TTC549 (cell line): ENCODE results near the gene BLCAP.
"Not testable (repeated sequence)": the region's sequence is repeated elsewhere in the genome, so short reads cannot be mapped to it uniquely, and the experiment has no call there.

Experiments used
- FAIRE-seq: peaks from 2 replicates; lab custom pipeline; 2012; peaks lifted over from hg19 to GRCh38; lab: Jason Lieb, UNC

Gene BLCAP

GRCh38 chr20:37556538-37556937 is 28.9 kb upstream of the BLCAP start:
- FAIRE-seq: no peak

- FAIRE-seq: not testable (repeated sequence)
These were observed 27.1 kb upstream of the BLCAP start for GRCh38 chr20:37554721-37555298.

DNA sequence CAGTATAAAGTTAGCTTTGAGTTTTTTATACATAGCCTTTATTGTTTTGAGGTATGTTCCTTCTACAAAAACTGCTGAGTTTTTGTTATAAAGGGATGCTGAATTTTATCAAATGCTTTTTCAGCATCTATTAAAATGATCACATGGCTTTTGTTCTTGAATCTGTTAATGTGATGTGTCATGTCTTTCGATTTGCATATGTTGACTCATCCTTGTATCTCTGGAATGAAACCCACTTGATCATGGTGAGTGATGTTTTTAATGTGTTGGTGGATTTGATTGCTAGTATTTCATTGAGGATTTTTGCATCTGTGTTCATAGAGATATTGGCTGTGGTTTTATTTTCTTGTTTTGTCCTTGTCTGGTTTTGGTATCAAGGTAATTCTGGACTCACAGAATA is 24.7 kb upstream of the BLCAP start:
- no peak for FAIRE-seq

GRCh38 chr20:37551660-37552059 is 24.0 kb upstream of the BLCAP start:
- not testable (repeated sequence) for FAIRE-seq

DNA sequence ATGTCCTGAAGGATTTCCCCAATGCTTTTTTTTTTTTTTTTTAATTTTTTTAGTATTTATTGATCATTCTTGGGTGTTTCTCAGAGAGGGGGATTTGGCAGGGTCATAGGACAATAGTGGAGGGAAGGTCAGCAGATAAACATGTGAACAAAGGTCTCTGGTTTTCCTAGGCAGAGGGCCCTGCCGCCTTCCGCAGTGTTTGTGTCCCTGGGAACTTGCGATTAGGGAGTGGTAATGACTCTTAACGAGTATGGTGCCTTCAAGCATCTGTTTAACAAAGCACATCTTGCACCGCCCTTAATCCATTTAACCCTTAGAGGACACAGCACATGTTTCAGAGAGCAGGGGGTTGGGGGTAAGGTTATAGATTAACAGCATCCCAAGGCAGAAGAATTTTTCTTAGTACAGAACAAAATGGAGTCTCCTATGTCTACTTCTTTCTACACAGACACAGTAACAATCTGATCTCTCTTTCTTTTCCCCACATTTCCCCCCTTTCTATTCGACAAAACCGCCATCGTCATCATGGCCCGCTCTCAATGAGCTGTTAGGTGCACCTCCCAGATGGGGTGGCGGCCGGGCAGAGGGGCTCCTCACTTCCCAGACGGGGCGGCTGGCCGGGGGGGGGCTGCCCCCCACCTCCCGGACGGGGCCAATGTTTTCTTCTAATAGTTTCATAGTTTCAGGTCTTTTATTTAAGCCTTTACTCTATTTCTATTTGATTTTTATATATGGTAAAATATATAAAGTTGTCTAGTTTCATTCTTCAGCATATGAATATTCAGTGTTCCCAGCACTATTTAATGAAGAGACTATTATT is 22.6 kb upstream of the BLCAP start:
- FAIRE-seq: not testable (repeated sequence)

- FAIRE-seq: no peak
These were observed 20.2 kb upstream of the BLCAP start for GRCh38 chr20:37547912-37548311.

DNA sequence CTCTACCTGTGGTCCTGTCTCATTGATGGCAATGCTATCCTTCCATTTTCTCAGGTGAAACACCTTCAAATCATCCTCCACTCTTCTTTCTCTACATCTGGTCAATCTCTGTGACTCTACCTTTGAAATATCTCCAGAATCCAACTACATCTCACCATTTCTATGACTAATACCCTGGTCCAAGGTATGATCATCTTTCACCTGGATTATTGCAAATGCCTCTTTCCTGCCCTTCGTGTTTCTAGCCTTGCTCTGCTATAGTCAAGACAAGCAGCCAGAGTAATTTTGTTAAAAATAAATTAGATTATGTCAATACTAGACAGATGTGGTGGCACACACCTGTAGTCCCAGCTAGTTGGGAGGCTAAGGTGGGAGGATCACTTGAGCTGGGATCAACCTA is 17.8 kb upstream of the BLCAP start:
- FAIRE-seq: no peak

GRCh38 chr20:37544386-37544785 is 16.7 kb upstream of the BLCAP start:
- no peak for FAIRE-seq

GRCh38 chr20:37543828-37544227 is 16.2 kb upstream of the BLCAP start:
- FAIRE-seq: peak; percentile 60

DNA sequence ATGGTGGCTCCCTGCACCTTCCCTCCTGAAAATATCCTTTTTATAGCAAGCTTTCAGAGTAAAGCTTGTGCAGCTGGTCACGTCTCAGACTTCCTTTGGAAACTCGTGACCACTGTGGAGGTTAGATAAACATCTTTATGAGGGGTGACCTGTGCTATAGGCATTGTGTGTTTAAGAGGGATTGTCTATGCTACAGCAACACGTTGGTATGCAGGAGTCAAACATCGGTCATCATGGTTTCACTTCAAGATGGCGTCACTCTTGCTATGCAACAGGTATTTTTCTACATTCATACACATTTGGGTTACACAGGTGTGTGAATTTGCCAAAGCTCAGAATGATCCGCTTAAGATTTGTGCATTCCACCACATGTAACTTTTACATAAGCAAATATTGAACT is 14.6 kb upstream of the BLCAP start:
- no peak for FAIRE-seq

DNA sequence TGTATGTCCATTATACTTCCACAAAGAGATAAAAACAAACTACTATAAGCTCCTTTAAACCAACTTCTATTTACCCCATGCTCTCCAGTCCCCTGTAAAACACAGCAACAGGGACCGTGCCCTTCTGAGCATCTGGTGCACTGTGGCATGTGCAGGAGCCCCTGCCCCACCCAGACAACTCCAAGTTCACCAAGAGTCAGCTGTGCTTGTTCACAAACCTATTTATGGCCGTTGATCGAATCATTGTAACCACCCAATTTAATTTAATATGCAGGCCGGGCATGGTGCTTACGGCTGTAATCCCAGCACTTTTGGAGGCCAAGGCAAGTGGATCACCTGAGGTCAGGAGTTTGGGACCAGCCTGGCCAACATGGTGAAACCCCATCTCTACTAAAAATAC is 13.7 kb upstream of the BLCAP start:
- no peak for FAIRE-seq

- not testable (repeated sequence) for FAIRE-seq
These were observed 13.2 kb upstream of the BLCAP start for GRCh38 chr20:37540838-37541237.

- no peak for FAIRE-seq
These were observed 12.3 kb upstream of the BLCAP start for GRCh38 chr20:37540001-37540400.

DNA sequence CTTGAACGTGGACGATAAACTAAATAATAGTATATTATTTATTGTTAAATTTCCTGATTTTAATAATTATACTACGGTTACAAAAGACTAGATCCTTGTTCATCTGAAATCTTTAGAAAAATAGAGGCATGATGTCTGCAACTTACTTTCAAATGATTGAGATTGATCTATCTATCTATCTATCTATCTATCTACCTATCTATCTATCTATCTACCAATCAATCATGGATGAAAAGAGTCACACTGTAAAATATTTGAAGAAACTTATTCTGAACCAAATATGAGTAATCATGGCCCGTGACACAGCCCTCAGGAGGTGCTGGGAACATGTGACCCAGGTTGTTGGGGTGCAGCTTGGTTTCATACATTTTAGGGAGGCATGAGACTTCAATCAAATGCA is 11.7 kb upstream of the BLCAP start:
- no peak for FAIRE-seq

DNA sequence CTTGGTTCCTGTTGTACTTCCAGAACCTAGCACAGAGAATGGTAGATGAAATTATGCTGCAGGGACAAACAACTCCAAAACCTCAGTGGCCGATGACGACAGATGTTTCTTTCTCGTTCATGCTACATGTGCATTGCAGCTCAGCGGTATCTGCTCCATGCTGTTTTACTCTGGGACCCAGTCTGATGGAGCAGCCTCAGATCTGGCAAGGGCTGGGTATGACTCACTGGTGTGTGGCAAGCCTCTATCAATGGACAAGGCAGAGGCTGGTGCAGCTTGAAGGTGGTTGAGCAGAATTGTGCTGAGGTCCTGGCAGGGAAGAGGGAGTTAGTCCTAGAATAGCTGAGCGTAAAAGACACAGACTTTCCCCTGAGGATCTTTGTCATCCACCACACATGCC is 10.3 kb upstream of the BLCAP start:
- no peak for FAIRE-seq

DNA sequence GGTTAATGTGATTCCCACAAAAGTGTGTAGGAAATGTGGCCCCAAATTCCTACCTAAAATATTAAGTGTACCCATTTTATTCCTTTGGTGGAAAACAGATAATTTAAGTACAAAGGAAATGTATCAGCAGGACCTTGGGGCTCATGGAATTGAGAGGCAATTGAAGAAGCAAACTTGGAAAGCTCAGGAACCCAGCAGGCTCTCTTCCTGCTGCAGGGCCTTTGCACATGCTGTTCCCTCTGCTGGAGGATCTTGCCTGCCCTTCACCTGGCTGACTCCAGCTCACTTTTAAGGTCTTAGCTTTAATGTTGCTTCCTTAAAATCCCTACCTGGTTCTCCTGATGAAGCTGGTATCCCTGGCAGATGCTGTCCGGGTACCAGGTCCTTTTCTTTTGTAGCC is 9.8 kb upstream of the BLCAP start:
- FAIRE-seq: no peak

GRCh38 chr20:37535443-37536132 is 7.9 kb upstream of the BLCAP start:
- FAIRE-seq: no peak

DNA sequence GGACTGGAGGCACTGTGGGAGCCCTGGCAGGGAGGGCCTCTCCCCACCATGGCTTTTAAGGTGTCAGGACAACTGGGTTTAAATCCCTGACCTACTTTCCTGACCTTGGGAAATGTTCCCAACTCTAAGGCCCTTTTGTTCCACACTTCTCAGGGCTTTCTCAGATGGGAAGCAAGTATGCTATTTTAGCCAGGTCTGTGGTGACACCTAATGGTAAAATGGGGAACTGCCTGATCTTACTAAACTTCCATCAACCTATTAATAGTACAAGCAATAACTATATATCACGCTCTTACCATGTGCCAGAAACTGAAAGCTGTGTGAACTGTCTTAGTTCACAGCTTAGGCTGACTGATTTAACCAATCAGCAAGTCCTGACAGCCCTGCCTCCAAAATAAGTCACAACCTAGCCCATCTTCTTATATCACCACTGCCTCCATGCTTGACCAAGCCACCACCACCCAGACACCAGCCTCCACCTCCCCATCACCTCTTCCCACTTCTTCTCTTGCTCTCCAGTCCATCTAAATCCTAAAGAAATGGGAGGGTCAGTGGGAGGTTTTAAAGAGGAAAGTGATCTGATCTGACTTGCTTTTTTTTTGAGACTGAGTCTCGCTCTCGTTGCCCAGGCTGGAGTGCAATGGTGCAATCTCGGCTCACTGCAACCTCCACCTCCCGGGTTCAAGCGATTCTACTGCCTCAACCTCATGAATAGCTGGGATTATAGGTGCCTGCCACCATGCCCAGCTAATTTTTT is 6.9 kb upstream of the BLCAP start:
- peak; percentile 78 for FAIRE-seq

- no peak for FAIRE-seq
These were observed 5.6 kb upstream of the BLCAP start for GRCh38 chr20:37533154-37533715.

DNA sequence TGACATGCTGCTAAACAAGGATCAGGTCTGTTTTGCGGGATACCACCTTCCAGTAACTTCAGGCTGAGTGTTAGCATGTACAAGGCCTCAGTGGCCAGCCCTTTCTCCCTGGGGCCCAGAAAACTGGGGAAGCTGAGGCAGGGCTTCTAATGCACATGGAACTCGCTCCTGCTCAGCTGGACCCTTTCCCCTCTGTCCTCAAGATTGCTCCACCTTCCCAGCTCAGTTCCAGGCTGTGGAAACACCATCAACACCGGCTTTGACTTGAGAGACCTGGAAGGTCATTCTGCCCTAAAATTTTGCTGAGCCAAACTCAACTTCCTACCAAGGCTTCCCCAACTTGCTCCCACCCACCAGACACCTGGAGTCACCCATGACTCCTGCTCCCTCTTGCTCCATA is 4.2 kb upstream of the BLCAP start:
- FAIRE-seq: no peak

DNA sequence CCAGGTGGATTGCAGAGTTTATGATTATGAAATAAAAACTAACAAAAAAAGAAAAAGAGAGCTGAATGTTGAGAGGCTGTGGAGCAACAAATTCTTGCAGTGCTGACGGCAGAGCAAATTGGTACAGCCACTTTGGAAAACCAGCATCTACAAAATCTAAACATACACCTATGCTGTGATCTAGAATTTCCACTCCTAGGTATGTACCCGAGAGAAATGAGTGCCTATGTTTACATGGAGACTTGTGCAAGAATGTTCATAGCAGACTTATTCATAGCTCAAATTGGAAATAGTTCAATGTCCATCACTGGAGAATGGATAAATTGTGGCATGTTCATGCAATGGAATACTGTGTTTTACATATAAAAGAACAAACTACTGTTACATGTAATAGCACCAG is 3.0 kb upstream of the BLCAP start:
- no peak for FAIRE-seq

GRCh38 chr20:37529968-37530600 is 2.4 kb upstream of the BLCAP start:
- FAIRE-seq: no peak
